GM12875 (cell line): ENCODE measurements around the gene LPCAT1.

Experiments used
- H3K4me3 ChIP-seq: one replicate; pipeline ENCODE4 v1.5.1; 2011; ENCODE audit warnings: low read depth, low read length, control low read depth
- TF ChIP-seq, protein P1 (sequence below): IDR thresholded peaks from 2 replicates; pipeline ENCODE4 v1.5.1; 2011; ENCODE audit warnings: low read depth, mild to moderate bottlenecking, control low read depth, inconsistent platforms, low read length, moderate library complexity, borderline replicate concordance; ENCODE audit not compliant: insufficient read depth

Gene LPCAT1

DNA sequence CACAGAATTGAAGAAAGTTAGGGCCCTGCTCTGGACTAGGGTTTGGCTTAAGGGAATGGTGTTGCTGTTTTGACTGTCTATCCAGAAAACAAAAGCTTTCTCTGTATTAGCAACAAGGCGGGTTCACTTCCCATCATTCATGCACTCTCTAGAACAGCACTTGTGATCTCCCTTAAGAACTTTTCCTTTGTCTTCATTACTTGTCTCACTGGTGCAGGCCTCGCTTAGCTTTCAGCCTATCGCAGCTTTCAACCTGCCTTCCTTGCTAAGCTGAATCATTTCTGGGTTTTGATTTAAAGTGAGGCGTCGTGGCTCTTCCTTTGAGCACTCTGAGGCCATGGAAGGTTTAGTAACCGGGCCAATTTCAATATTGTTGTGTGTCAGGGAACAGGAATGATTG, 35.2 kb upstream of the LPCAT1 start:
- no peak overlapping the region for H3K4me3 ChIP-seq
- TF ChIP-seq, protein P1, sequence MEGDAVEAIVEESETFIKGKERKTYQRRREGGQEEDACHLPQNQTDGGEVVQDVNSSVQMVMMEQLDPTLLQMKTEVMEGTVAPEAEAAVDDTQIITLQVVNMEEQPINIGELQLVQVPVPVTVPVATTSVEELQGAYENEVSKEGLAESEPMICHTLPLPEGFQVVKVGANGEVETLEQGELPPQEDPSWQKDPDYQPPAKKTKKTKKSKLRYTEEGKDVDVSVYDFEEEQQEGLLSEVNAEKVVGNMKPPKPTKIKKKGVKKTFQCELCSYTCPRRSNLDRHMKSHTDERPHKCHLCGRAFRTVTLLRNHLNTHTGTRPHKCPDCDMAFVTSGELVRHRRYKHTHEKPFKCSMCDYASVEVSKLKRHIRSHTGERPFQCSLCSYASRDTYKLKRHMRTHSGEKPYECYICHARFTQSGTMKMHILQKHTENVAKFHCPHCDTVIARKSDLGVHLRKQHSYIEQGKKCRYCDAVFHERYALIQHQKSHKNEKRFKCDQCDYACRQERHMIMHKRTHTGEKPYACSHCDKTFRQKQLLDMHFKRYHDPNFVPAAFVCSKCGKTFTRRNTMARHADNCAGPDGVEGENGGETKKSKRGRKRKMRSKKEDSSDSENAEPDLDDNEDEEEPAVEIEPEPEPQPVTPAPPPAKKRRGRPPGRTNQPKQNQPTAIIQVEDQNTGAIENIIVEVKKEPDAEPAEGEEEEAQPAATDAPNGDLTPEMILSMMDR, result no peak

DNA sequence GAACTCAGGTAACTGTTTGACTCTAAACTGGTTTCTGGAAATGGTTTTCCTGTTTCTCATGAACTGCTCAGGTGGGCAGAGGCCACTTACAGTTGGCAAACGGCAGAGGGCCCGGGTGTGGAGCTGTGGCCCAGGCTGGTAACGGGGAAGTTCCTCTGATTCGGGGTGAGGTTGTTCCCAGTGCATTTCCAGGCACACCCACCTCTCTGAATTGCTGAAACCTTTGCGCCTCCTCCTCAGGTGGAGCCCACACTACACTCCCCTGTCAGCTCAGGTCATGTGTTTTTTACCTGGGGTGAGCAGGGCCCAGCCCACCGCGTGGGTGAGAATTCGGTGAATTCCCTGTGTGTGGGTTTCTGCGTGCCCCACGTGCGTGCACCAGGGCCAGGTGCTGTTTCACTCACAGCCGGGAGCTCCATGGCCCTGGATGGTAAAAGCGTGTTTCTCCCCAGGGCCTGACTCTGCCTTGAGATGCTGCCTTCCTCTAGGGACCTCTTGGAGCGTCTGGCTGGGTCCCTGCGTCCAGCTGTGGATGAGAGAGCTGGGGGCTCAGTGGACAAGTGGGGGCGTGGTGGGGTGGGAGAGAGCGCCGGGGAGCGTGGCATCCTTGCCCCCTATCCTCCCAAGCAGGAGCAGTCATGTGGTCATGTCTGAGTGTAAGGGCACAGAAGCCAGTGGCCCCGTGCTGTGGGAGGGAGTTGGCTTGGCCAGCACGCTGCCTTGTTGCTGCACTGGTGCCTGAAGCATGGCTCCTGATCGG, 33.5 kb upstream of the LPCAT1 start:
- no peak overlapping the region for H3K4me3 ChIP-seq
- TF ChIP-seq, protein P1, result no peak

DNA sequence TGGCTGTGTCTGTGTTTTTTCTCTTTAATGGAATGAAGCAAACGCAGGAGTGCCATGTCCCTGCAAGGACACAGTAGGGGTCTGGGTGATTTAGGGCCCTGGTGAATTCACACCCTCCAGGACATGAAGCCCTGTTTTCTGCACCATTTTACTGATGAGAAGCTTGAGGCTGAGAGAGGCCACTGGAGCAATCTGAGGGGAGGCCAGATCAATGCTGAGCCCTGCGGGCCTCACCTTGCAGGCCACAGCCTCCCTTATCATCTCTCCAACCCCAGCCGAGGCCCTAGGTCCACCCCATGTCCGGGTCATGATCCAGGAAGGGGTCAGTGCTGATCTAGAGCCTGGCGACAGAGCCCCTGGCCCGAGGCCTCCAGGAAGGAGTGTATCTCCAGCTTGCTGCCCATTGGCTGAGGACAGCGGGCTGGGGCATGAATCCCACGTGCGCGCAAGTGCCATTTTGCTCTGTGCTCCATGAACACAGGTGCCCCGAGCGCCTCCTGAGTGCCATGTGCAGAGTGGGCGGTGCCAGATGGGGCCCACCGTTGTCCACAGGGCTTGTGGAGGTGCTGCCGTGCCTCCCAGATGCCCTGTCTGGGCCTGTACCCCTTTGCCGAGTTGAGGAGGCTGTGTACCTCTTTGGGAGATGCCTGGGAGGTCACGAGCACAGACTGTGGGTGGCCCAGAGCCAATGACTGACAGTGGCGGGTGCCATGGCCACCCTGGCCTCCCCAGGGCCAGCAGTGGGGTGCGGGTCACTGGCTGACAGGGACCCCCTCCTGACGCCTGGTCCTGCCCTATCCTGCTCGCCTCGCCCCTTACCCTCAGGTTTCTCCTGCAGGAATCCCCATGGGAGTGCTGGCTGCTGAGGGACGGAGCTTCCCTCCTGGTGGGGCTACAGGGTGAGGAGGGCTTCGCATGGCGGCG, 32.3 kb upstream of the LPCAT1 start:
- H3K4me3 ChIP-seq, result no peak overlapping the region
- TF ChIP-seq, protein P1, result no peak

DNA sequence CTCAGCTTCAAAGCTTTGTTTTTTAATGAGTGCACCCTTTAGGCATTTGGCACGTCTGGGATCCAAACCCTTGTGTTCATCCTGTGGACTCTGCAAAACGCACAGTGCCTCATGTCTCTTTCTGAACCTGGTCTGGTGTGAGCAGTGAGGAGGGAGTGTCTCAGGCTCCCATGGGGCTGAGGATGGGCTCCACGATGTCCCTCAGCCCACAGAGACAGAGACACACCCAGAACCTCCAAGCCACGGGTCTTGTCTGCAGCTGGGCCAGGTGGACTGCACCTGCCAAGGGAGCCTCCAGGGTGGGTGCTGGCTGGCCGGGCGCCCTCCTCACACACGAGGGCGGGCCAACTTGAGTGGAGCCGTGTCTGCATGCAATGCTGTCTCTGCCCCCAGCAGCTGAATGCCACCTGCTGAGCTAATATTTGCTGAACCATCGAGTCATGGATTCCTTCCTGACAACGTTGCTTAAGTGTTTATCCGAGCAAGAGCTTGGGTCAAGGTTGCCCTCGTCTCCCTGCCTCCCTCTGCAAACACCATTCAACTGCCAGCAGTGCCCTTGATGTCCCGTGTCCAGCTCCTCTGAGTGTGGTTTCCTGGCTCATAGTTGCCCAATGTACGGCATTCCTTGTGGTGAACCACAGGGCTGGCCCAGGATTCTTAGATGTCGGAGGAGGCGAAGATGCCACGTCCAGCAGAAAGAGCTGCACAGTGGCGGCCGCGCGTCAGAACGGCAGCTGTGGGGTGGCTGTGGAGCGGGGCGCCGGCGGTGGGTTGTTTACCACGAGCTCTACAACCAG, 31.4 kb upstream of the LPCAT1 start:
- H3K4me3 ChIP-seq, result no peak overlapping the region
- TF ChIP-seq, protein P1, result no peak

DNA sequence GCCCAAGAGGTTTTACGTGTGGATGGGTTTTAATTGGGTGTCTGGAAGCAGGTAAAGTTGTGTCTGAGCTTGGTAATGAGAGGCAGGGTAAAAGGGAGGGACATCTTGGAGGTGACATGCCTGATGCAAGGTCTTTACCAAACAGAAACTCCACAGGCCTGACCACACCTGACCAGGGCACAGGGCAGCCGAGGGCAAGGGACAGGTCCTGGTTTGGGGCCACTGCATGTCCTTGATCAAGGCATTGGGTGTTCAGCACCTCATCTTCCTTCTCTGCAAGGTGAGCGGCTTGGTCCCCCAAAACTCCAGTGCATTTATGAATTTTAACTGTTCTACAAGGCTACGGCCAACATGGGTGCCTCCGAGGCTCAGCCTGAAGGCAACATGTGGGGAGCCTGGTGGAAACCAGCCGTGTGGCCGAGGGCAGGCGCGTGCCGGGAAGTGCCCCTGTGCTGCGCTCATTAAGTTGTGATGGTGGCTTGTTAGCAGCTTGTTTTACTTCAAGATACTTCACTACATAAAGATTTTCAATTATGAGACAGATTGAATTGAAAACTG, 30.7 kb upstream of the LPCAT1 start:
- TF ChIP-seq, protein P1, result no peak
- no peak overlapping the region for H3K4me3 ChIP-seq

DNA sequence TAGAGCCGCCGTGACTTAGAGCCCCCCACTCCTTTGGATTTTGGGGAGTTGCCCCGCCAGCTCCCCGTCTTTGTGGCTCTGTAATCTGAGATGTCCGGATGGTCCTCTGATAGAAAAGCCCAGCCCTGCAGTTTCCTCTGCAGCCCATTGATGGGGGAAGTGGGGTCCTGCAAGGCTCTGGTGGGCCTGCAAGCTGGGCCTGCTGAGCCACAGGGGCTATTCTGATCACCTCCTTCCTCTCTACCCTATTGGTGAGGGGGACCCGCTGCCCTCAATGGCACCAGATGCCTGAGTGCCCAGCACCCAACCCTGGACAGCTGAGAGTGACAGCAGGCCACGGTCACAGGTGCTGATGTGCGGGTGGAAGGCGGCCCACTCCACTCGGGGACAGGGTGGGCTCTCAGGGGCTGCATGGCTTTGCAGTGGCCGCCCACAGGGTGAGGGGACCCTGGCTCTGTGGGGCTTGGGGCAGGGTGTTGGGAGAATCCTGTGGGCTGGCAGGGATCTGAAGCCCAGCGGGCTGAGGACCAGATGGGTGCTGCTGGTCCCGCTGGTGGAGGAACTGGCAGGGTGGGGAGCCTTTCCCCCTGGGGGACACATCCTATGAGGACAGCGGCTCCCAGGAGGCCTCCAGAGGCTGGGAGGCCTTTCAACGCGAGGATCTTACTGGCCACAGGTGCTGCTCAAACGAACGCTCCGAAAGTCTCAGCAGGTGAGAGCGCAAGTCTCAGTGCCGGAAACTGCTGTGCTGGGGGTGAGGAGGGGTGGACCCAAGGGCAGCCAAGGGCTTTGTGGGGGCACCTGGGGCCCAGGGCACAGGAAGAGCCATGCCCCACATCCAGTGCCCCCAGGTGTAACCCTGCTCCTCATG, 30.0 kb upstream of the LPCAT1 start:
- TF ChIP-seq, protein P1, result no peak
- no peak overlapping the region for H3K4me3 ChIP-seq
